GM11168 (cell line): ENCODE data around the gene SMG5.

Experiments
- in situ Hi-C: fragments of 300-500 bp; cut with MboI; formaldehyde crosslinking; loops from one replicate; pipeline ENCODE4 v1.12.0; 2022; ENCODE audit warnings: low sequenced_read_pairs; ENCODE audit not compliant: unreplicated experiment

SMG5 gene

DNA sequence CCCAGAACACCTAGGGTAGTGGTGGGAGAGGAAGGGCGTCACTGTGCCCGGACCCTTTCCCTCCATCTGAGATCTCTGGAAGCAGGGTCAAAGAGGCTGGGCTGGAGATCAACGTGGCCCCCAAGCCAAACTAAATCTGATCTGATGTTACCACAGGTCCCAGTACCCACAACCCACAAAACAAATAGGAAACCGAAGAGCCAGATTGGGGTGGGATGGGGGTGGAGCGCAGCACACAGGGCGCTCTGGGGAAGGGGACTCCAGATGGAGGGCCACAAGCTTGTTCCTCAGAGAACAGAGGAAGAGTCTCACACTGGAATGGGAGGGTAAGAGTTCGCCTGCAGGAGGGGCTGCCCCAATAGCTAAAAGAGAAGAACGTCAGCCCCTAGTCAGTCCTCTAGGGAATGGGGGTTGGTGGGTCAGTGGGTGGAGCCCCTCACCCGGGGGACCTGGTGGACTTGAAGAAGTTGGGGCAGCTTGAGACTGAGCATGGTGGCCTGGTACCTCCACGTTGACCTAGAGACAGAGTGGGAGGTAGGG lies 36.3 kb downstream of the SMG5 start:
- in situ Hi-C loops, result no loop called here

DNA sequence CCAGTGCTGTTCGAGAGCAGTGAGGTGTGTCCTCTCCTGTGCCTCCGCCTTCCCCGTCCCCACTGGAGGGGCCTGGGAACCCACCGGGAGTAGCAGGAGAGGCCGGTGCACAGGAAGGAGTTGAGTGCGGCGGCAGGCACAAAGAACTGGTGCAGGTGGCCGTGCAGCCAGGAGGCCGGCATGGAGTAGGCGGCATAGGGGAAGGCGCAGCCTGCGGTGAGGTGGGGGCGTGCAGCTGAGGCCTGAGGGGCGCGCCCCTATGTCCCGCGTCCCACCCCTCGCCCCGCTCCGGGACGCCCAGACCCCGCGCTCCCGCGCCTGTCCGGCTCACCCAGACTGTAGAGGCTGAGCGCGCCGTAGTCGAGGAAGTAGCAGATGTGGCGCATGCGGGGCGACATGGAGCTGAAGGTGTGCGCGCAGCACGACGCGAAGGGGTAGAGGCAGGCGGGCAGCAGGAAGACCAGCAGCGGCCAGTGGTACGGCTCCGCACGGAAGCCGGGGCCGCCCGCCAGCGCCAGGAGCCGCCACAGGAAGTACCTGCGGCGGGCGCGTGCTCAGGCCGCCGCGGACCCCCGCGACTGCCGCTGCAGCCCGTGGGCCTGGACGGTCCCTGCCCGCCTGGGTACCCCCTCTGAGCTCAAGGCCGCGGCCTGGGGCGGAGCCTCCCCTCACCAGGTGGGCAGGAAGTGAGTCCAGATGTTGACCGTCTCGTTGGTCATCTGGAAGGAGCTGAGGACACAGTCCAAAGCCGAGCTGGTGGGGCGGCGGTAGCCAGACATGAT lies 37.0 kb downstream of the SMG5 start:
- in situ Hi-C loops, result no loop called here

DNA sequence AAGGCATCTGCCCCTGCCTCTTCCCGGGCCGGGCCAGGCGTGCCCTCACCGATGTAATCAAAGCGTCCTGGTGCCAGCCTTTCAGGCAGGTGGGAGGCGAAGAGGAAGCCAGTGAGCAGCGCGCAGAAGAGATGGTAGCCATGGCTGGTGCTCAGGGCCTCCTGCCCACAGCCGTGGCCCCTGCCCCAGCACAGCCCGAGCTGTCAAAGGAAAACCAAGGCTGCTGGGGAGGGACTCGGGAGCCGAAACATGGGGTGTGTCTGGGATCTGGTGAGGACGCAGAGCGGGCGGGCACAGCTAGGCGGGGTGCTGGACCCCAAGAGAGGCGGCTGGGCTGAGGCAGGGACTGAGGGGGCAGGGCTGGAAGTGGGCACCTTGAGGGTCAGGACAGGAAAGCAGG lies 37.9 kb downstream of the SMG5 start:
- in situ Hi-C loops, result no loop called here

DNA sequence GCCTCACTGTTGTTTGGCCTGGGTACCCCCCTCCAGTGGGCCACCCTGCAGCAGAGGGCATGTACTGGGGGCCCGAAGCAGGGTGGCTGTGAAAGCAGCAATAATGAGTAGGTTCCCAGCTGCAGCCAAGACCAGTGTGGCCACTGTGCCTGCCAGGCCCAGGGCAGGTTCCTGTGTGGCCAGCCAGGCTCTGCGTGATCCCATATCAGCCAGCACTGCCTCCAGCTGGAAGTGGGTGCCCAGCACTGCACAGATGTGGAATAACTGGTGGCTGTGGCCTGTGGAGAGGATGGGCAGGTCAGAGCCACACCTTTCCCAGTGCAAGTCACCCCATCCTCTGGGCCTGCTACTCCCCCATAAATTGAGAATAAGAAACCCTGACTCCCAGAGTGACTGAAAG lies 38.5 kb downstream of the SMG5 start:
- in situ Hi-C loops, result no loop called here

DNA sequence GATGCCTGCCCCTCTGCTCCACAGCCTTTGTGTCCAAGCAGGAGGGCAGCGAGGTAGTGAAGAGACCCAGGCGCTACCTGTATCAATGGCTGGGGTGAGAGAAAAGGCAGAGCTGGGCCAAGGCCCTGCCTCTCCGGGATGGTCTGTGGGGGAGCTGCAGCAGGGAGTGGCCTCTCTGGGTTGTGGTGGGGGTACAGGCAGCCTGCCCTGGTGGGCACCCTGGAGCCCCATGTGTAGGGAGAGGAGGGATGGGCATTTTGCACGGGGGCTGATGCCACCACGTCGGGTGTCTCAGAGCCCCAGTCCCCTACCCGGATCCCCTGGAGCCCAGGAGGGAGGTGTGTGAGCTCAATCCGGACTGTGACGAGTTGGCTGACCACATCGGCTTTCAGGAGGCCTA lies 39.9 kb downstream of the SMG5 start:
- in situ Hi-C loops, result no loop called here

DNA sequence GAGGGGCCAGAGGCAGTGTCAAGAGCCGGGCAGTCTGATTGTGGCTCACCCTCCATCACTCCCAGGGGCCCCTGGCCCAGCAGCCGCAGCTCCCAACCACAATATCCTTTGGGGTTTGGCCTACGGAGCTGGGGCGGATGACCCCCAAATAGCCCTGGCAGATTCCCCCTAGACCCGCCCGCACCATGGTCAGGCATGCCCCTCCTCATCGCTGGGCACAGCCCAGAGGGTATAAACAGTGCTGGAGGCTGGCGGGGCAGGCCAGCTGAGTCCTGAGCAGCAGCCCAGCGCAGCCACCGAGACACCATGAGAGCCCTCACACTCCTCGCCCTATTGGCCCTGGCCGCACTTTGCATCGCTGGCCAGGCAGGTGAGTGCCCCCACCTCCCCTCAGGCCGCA lies 40.7 kb downstream of the SMG5 start, which contains the start of gene BGLAP:
TSS of gene BGLAP (plus strand) at position 259 of the 400 bp plus-strand sequence. CDS start at position 307, 48 bp downstream.
- in situ Hi-C loops, result no loop called here

DNA sequence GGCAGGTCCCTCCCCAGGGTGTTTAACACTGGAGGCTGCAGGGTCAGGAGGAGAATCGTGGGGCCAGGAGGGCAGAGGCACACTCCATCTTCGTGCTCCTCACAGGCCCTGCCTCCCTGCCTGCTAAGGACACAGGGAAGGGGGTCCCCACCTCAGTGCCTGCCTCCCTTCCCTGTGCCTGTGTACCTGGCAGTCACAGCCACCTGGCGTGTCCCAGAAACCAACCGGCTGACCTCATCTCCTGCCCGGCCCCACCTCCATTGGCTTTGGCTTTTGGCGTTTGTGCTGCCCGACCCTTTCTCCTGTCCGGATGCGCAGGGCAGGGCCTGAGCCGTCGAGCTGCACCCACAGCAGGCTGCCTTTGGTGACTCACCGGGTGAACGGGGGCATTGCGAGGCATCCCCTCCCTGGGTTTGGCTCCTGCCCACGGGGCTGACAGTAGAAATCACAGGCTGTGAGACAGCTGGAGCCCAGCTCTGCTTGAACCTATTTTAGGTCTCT lies 41.3 kb downstream of the SMG5 start:
- in situ Hi-C loops, result no loop called here

DNA sequence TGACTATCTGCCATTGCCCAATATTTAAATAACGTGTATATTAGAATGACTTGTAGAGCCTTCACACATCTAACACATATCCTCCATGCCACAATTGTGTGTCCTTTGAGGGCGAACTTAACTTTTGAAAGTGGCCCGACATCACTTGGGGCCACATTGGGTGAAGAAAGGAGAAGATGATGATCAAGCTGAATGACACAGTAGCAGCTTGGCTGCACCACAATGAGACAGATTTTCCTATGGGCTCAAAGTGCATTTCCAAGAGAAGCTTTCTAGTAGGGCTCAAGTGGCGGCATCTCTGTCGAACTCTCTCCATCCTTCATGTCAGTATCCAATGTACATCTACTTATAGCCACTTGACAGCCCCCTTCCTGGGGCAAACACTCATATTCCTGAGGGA lies 44.4 kb downstream of the SMG5 start:
- in situ Hi-C loops, result no loop called here

DNA sequence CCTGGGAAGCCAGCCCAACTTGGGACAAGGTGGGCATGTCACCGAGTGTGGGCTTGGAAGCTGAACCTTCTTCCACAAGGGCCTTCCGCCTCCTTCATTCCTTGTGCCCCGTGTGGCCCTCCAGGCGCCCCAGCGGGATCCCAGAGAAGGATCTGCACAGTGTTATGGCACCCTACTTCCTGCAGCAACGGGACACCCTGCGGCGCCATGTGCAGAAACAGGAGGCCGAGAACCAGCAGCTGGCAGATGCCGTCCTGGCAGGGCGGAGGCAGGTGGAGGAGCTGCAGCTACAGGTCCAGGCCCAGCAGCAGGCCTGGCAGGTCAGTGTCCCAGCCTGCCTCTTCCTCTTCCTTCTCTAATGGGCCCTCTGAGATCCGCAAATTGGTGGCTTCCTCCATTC lies 46.5 kb downstream of the SMG5 start:
- in situ Hi-C loops, result no loop called here

DNA sequence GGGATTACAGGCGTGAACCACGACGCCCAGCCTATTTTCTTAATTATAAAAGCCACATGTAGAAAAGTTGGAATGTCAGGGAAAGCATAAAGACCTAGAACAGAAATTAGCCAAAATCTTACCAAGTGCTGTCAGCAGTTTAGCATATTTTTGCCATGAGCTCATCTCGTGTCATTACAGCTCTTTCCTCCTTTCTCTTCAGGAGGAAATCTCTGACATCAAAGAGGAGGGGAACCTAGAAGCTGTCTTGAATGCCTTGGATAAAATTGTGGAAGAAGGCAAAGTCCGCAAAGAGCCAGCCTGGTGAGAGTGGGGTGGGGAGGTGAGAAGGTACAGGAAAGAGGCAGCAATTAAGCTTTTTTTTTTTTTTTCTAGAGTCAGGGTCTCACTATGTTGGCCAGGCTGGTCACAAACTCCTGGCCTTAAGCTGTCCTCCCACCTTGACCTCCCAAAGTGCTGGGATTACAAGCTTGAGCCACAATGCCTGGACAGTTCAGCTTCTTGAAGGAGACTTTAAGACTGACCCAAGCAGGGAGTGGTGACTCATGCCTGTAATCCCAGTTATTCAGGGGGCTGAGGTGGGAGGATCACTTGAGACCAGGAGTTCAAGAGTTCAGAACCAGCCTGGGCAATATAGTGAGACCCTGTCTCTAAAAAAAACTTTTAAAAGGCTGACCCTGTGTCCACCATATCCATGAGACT lies 49.0 kb downstream of the SMG5 start:
- in situ Hi-C loops, result no loop called here

DNA sequence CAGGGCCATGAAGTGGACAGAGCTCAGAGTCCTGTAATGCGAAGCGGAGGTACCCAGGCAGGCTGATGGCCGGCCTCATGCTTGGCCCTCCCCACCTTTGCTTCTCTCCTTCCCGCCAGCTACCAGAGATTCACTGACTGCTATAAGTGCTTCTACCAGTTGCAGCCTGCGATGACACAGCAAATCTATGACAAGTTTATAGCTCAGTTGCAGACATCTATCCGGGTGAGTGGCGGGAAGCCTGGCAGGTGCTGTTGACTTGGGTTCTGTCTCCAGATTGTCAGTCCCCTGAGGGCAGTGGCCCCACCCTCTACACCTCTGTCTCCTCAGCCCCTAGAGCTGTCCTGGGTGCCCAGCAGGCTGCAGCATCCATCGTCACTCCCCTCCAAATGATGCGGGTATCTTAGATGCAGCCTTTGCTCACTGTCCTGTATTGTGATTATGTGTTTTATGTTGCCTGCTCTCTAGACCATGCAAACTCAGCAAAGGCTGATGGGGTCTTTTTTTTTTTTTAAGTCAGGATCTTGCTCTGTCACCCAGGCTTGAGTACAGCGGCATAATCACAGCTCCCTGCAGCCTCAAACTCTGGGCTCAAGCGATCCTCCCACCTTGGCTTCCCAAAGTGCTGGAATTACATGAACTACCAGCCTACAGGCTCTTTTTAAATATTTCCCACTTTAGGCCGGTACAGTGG lies 50.3 kb downstream of the SMG5 start:
- in situ Hi-C loops, result no loop called here

DNA sequence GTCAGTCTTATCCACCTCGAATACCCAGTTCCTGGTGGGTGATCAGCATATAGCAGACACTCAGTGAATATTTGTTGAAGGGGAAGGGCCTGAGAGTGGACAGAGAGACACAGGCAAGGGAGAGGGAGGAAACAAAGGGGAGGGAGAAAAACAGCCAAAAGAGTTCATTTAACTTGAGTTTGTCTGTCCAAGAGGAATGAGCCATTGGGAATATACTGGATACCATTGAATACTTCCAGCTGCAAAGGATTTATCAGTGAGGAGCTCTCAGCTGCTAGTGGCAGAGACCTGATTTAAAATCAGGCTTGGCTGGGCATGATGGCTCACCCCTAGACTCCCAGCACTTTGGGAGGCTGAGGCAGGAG lies 52.2 kb downstream of the SMG5 start:
- in situ Hi-C loops, result no loop called here

DNA sequence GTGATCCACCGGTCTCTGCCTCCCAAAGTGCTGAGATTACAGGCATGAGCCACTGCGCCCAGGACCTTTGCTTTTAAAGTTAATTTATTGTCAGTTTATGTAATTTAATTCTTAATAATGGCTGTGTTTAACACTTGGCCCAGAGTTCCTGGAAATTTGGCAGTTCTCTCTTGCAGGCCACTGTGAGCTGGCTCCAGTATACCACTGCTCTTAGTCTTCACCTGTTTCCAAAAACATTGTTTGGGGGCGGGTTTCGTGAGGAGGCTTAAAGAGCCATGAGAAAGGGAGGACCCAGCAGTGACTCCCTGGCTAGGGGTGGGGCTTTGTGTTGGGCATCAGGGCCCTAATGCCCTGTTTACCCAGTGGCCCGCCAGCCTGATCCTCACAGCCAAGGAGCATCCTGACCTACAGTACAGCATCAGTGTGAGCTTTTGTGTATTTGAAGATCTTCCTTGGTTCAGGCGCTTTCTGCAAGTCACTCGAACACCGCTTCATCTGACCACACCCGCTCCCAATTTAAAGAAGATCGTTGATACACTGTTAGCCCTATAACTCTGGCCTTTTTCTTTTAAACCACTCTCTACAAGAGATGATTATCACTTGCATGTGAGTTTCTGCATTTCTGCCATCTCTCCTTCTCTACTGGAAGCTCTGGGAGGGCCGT lies 52.7 kb downstream of the SMG5 start:
- in situ Hi-C loops, result loop anchor here (5.0 kb wide), 1 partner anchor 138 kb away; no protein-coding TSS in a partner anchor

DNA sequence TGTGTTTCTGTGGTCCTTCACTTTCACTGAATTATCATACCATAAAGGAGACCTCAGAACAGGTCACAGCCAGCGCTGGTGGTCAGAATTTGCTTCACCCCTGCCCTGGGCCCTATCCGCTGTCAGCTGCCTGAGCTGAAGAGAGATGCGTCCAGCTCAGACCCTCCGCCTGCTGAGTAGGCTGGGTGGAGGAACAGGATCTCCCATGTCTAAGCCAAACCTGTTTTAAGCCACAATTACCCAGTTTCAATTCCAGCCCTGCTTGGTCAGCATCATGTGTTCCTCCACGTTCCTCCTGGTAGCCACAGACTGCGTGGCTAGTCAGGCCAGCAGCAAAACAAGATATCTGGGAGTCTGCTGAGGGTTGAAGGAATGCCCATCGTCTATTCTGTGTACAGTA lies 54.1 kb downstream of the SMG5 start:
- in situ Hi-C loops, result loop anchor here (5.0 kb wide), 1 partner anchor 136 kb away; no protein-coding TSS in a partner anchor

DNA sequence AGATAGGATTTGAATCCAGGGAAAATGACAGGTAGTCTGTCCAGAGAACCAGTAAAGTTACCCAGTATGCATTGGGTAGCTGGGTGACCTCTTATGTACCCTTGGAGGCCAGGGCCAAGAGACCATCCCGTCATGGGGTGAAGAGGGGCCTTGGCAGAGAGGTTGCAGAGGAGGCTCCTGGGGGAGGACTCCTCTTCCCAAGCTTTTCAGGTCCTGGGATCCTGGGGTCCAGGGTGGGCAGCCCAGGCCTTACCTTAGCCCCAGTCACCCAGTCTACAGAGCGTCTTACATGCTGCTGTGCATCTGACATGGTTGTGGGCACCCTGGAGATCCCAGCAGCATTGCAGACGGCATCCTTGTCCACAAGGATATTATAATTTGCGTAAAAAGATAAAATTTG lies 55.8 kb downstream of the SMG5 start:
- in situ Hi-C loops, result loop anchor here (5.0 kb wide), 1 partner anchor 134 kb away; no protein-coding TSS in a partner anchor

DNA sequence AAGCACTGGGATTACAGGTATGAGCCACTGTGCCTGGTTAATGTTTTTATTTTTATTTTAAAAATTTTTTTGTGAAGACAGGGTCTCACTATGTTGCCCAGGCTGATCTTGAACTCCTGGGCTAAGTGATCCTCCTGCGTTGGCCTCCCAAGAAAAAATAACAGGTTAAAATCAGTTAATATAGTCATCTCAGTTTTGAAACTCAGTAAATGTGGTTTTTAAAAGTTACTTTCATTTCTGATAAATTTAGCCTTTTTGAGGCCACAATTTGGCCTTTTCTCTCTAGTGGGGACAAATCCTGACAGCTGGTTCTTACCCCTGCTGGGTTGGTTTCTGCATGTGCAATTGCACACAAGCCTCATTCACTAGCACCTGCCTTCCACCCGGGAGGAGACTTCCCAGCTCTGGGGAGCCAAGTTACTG lies 56.5 kb downstream of the SMG5 start:
- in situ Hi-C loops, result loop anchor here (5.0 kb wide), 1 partner anchor 134 kb away; no protein-coding TSS in a partner anchor

DNA sequence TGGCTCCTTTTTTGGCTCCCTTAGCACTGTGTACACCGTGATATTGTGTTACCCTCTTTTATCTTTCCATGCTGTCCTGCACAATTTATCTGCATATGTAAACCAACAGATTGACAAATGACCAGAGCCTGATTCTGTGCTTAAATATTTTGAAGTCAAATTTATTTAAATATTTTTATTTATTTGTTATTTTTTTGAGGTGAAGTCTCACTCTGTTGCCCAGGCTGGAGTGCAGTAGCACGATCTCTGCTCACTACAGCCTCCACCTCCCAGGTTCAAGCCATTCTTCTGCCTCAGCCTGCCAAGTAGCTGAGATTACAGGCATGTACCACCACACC lies 57.0 kb downstream of the SMG5 start:
- in situ Hi-C loops, result loop anchor here (5.0 kb wide), 1 partner anchor 133 kb away; no protein-coding TSS in a partner anchor

DNA sequence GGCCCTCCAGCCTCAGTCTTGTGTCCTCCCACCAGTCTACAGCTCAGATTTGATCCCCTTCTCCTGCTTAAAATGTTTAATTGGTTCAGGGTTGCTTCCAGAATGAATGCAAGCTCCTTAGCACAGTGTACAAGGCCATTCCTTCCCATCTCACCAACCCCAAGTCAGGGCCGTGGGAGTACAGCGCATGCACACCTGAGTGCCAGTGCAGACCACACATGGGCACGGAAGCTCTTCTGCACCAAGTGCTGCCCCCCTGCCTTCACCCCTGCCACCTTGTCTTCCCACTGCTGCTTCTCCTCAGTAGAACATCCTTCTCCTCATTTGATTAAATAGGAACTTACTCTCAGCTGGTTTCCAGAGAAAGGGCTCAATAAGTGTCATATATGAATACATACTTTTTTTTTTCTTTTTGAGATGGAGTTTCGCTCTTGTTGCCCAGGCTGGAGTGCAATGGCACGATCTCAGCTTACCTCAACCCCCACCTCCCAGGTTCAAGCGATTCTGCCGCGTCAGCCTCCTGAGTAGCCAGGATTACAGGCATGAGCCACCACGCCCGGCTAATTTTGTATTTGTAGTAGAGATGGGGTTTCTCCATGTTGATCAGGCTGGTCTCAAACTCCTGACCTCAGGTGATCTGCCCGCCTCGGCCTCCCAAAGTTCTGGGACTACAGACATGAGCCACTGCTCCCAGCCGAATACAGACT lies 60.5 kb downstream of the SMG5 start:
- in situ Hi-C loops, result loop anchor here (5.0 kb wide), 1 partner anchor 75 kb away; no protein-coding TSS in a partner anchor

DNA sequence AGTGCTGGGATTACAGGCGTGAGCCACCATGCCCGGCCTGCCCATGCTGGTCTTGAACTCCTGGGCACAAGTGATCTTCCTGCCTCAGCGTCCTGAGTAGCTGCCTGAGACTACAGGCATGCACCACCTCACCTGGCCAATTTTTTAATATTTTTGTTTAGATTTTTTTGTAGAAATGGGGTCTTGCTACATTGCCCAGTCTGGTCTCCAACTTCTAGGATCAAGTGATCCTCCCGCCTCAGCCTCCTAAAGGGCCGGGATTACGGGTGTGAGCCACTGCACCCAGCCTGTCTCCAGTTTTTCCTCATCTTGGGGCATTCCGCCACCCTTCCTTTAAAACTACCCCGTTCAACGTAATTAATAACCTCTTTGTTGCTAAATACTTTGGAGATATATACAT lies 62.4 kb downstream of the SMG5 start:
- in situ Hi-C loops, result loop anchor here (5.0 kb wide), 1 partner anchor 73 kb away; no protein-coding TSS in a partner anchor
